GM06990 (cell line): Measurements from ENCODE around the gene CAMK1D.

ENCODE experiments used
- DNase-seq: peaks from one replicate; pipeline ENCODE4 v3.0.0-alpha.2; 2011; ENCODE audit not compliant: insufficient read length; ENCODE audit errors: extremely low read depth
- H3K27me3 ChIP-seq: replicated peaks from 2 replicates; pipeline ENCODE4 v1.6.0; 2011; ENCODE audit warnings: low read length; ENCODE audit not compliant: control insufficient read depth, insufficient read depth
- H3K36me3 ChIP-seq: 2 replicates; pipeline ENCODE4 v1.5.1; 2011; ENCODE audit warnings: low read length; ENCODE audit not compliant: control insufficient read depth, insufficient read depth
- H3K4me3 ChIP-seq: replicated peaks from 2 replicates; pipeline ENCODE4 v1.5.1; 2011; ENCODE audit warnings: low read depth, mild to moderate bottlenecking, control low read depth, low read length
- TF ChIP-seq, protein P1 (sequence below): IDR thresholded peaks from 2 replicates; pipeline ENCODE4 v1.5.1; 2011; ENCODE audit warnings: low read length, control low read depth, mild to moderate bottlenecking, inconsistent platforms; ENCODE audit not compliant: insufficient read depth, poor library complexity, severe bottlenecking

Gene CAMK1D

DNA sequence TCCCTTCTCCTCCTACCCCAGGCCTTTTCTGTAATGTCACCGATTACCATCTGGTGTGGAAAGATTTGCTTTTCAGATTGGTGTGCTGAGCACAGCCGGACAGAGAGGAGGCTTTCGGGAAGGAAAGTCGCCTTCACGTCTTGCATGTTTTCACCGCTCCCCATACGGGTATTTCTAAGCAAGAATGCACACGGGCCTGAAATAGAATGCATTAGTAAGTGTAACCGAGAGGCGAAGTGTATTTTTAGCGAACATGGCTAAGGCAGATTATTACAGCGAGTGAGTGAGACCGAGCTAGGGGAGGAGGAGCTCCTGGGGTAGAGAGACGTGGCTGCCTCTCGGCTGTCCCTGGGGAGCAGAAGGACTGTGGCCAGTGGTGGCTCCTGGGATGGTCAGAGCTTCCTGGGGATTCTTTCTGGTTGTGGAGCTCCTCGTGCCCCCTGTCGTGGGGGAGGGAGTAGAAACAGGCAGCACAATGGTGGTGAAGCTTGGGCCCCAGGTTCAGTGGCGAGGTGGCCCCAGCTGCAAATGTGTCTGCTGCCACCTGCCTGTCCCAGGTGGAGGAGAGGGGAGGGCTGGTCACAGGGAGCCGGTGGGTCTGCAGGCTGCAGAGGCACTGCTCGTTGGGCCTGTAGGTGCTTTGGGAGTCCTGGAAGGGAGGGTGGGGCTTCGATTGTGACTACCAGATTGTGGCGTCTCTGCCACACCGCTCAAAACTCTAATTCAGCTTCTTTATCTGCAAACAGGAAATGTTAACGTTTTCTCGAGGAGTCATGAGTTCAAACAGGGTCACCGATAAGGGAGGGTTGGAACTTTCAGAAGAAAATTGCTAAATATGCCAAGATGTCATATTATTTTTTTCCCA is 135.8 kb downstream of the CAMK1D start:
- TF ChIP-seq, protein P1, sequence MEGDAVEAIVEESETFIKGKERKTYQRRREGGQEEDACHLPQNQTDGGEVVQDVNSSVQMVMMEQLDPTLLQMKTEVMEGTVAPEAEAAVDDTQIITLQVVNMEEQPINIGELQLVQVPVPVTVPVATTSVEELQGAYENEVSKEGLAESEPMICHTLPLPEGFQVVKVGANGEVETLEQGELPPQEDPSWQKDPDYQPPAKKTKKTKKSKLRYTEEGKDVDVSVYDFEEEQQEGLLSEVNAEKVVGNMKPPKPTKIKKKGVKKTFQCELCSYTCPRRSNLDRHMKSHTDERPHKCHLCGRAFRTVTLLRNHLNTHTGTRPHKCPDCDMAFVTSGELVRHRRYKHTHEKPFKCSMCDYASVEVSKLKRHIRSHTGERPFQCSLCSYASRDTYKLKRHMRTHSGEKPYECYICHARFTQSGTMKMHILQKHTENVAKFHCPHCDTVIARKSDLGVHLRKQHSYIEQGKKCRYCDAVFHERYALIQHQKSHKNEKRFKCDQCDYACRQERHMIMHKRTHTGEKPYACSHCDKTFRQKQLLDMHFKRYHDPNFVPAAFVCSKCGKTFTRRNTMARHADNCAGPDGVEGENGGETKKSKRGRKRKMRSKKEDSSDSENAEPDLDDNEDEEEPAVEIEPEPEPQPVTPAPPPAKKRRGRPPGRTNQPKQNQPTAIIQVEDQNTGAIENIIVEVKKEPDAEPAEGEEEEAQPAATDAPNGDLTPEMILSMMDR, result peak; percentile 60
- Histone ChIP-seq H3K4me3 (peak overlapping the region; percentile 37), H3K27me3 (no peaks in the 10 kb centered on the region), H3K36me3 (no peaks in the 10 kb centered on the region)
- DNase-seq, result peak; percentile 52

DNA sequence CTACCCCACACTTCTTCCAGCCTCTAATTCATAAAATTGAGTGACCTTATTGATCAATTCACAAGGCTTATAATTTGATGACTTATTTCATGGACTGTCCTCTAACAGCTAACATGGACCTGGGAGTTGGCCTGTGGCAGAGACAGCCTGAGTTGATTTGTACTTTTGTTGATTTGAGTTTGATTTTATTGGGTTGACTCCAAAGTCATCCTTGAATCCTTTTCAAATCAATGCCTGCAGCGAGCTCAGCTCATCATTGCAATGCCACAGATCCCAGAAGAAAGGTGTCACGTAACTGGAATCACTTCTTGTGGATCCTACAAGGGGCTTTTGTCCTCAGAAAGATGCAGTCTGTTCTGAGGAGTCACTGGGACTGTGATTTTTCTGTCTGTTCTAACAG is 138.0 kb downstream of the CAMK1D start:
- TF ChIP-seq, protein P1, result no peak
- H3K27me3 ChIP-seq, result no peaks in the 10 kb centered on the region
- no peaks in the 10 kb centered on the region for H3K36me3 ChIP-seq
- DNase-seq, result no peak
- no peak overlapping the region for H3K4me3 ChIP-seq

DNA sequence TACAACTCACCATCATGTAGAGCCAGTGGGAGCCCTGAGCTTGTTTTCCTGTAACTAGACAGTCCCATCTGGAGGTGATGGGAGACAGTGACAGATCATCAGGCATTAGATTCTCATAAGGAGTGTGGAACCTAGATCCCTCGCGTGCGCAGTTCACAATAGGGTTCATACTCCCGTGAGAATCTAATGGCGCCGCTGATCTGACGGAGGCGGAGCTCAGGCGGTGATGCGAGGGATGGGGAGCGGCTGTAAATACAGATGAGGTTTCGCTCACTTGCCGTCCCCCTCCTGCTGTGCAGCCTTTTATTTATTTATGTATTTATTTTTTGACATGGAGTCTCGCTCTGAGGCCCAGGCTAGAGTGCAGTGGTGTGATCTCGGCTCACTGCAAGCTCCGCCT is 139.3 kb downstream of the CAMK1D start:
- TF ChIP-seq, protein P1, result no peak
- H3K36me3 ChIP-seq, result no peaks in the 10 kb centered on the region
- H3K27me3 ChIP-seq, result no peaks in the 10 kb centered on the region
- no peak for DNase-seq
- no peak overlapping the region for H3K4me3 ChIP-seq

DNA sequence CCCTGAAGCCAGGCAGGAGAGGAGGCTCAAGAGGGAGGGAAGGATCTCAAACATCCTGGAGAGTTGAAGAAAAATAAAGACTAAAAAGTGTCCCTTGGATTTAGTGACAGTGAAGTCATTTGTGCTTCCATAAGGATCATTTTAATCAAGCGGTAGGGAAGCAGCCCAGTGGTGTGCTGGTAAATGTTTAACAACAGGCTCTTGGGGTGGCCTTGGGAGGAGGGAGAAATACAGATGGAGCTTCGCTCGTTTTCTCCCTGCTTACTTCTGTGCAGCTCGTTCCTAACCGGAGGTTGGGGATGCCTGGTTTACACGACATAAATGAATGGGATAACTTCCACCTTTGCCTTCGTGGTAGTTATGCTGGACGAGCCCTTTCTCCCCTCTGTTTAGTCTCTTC is 140.0 kb downstream of the CAMK1D start:
- Histone ChIP-seq H3K4me3 (no peak overlapping the region), H3K36me3 (no peaks in the 10 kb centered on the region), H3K27me3 (no peaks in the 10 kb centered on the region)
- TF ChIP-seq, protein P1, result no peak
- no peak for DNase-seq

DNA sequence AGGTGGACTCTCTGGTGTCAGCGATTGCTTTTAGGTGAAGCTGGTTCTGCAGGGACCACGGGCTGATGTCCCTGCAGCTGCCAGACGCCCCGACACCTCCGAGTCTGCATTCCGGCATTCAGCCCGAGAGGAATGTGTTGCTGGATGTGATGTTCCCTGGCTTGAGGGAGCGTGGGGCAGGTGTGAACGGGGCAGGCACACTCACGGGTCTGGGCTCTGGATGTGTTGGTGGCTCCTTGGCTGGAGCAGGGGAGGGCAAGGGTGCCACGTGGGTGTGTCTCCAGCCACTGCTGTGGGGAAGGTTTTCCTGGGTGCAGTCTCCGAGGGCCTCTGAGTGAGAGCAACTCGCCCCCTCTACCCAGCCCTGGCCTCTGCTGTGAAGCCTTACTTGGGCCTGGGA is 140.5 kb downstream of the CAMK1D start:
- TF ChIP-seq, protein P1, result no peak
- Histone ChIP-seq H3K36me3 (no peaks in the 10 kb centered on the region), H3K4me3 (no peak overlapping the region), H3K27me3 (no peaks in the 10 kb centered on the region)
- DNase-seq, result no peak

DNA sequence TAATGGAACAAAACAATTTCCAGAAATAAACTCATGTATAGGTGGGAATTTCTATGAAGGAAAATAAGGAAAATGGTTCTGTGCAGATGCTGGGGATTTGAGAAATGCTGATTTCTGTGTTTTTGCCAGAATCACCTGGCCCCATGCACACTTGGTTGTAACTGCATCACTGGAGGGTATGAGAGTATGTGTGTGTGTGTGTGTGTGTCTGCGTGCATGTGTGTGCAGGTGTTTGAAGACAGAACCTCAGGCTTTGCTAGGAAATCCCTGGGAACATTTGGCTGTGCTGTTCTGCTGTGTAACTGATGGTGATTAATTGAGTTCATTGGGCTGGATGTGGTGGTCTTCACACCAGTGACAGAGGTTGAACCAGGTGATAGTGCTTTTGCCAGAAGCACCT is 141.6 kb downstream of the CAMK1D start:
- DNase-seq, result no peak
- H3K27me3 ChIP-seq, result no peaks in the 10 kb centered on the region
- H3K36me3 ChIP-seq, result no peaks in the 10 kb centered on the region
- H3K4me3 ChIP-seq, result no peak overlapping the region
- TF ChIP-seq, protein P1, result no peak
